Stimulated activated CD8-positive, alpha-beta memory T cell treated with anti-CD3 and anti-CD28 coated beads, Interleukin-2, amount 100 ng/mL, for 48 hours (primary cell): Measurements from ENCODE around the gene FCN1.

Experiments used
- DNase-seq, 2 donors: peaks; one replicate each; pipeline ENCODE4 v3.0.0-alpha.2; 2020; ENCODE audit warnings: low read depth in 2 of 2

FCN1 gene

DNA sequence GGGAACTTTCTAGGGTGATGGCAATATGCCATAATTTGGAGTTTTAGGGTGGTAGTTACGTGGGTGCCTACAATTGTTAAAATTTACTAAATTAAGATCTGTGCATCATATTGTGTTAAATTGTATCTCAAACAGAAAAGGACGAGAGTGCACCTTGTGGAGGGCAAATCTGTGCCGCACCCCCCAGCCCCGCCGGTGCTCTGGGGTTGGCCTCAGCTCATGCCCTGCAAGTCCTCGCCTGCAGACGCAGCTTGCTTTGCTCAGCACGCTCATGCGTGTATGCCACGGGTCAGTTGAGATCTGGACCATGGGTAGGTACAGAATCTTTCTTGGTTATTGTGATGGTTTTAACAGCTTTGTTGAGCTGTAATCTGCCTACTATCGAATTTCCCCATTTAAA, 33.7 kb upstream of the FCN1 start:
- no peak for DNase-seq

DNA sequence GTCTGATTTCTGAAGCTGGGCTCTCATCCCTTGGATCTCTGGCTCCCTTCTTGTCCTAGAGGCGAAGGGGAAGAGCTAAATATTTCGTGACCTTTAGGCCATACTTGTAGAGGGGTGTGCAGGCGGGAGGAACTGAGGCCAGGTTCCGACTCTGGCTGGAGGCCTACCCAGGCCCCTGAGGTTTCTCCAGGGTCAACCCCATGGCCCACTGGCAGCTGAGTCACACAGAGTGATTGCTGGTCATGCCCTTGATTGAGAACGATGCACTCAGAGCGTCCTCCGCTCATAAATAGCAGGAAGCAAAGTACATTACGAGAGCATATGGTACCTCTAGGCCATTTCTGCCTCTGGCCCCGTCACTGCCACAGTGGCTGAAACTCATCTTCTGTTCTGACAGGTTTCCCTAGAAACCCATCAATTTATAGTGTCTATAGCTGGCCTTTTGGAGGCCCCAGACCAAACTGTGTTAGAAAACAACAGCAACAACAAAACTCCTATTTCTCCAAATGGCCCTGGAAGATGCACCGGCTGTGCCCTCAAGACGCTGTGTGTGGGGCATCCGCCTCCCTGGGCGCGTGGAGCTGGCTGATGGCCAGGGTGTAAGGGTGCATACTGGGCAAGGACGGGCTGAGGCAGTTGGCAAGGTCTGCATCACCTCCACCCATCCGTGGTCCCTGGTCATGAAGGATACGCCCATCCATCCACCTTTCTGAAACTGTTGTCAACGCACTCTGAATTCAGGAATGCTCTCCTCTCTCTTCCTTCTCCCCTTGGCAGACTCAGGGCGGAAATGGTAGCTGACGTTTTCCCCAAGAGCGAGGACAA, 32.9 kb upstream of the FCN1 start:
- DNase-seq: no peak

DNA sequence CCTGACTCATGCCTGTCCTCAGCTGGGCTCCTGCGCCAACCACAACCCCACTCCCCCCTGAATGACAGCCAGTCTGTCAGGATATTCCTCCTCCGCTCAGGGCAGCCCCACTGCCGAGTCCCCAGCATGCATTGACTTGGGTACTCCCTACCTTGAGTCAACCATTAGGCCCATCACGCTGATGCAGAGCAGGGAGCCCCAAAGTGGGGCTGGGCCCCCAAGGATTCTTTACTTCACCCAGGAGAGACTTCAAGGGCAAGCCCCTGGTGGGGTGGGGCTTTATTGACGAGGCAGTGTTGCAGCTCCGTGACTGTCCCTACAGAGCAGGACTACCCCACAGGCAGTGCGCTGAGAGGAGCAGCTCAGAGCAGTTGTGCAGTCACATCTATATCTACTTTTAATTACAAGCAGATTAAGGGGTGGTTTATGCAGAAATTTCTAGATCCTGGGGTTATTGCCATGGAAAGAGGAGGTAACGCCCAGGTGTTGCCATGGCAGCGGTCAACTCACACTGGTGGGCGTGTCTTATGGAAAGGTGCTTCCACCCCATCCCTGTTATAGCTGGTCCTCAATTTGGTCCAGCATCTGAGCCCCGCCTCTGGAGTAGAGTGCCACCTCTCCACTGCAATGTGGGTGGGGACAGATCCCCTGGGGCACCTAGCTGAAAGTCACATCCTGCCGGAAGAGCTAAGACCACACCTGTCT, 32.1 kb upstream of the FCN1 start:
- no peak for DNase-seq

DNA sequence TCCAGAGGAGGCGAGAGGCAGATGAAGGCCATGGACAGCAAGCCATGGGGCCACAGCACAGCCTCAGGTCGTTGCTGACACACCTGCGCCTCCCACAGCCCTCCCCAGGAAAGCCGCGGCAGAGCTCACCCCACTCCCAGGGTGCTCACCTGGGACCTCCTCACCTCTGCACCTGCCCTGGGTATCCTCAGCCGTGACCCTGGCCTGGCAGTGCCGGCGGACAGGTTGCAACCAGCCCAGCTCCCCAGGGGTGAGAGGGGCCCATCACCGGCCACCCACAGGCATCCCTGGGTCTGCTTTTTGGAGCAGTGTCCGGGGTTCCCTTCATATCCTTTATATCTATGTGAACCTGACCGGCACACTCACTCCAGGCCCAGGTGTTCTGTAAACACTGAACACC, 30.4 kb upstream of the FCN1 start:
- no peak for DNase-seq

DNA sequence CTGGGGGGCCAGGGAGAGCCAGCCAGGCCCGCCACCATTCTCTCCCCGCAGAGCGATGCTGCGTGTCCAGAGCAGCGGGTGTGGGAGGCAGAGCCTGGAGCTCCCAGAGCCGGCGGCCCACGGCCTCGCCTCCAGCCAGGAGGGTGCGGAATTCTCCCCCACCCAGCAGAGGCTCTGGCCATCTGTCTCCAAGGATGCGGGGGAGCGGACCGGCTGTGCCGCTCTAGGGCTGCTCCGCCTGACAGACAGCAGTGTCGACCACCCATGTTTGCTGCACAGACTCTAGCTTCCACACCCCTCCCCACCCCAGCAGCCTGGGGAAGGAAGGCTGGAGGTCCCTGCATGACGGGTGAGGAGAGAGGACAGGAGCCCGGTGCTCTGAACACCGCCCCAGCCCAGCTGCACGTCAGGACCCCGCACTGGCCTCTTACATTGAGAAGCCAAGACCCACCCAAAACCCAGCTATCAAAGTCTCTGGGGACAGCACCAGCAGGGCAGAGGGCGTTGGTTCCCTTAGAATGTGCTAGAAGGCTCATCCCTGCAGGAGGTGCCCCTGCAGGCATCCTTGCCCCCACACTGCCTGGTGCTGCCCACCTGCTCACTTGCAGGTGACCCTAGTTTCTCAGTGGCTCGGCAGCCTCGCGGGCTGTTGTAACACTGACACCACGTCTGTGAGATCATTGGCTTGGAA, 29.7 kb upstream of the FCN1 start:
- DNase-seq: no peak

DNA sequence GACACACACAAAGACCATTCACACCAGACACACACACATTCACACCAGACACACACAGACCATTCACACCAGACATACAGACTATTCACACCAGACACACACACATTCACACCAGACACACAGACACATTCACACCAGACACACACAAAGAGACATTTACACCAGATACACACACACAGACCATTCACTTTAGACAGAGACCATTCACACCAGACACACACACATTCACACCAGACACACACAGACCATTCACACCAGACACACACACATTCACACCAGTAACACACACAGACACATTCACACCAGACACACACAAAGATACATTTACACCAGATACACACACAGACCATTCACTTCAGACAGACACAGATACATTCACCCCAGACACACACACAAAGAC, 29.0 kb upstream of the FCN1 start:
- DNase-seq: no peak

DNA sequence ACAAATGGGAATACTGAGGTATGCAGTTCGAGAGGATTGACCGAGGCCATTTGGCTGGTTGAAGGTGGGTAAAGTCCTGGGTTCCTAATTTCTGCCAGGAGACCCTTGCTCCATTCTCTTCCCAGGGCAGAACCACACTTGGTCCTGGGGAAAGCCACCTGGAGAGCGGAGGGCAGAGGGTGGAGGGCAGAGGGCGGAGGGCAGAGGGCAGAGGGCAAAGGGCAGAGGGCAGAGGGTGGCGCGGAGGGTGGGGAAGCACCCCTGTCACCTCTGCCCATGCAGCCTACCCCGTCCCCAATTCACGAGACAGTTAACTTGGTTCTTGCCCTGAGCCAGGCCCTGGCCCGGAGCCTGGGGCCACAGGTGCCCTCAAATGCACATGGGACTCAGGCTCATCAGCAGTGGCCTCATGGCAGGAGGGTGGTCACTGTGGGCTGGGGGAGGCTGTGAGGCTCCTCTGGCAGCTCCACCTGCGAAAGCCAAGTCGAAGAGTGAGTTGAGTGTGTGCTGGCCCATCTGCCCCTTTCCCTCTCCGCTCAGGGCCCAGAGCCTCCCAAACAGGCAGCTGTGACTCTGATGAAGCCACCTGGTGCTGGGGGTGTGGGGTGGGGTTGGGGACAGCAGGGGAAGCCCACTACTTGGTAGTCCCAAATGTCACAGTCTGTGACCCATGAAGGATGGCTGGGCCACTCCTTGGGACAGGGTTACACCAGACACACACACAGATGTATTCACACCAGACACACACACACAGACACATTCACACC, 28.0 kb upstream of the FCN1 start:
- DNase-seq: no peak

DNA sequence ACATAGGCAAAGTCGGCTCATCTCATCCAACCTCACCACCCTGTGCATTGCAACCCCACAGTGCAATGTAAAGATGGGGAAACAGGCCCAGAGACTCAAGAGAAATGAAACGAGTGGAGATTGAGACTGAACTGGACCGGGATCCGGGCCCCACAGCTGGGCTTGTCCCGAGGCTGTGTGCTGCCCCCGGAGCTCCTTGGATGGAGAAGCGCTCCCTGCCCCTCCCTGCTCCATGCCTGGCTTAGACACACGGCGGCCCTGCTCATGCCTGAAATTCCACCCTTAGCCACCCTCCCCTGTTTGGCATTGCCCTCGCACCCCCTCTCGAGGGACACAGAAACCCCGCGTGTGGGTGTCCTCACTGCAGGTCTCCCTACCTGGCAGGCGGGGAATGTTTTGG, 27.2 kb upstream of the FCN1 start:
- no peak for DNase-seq

DNA sequence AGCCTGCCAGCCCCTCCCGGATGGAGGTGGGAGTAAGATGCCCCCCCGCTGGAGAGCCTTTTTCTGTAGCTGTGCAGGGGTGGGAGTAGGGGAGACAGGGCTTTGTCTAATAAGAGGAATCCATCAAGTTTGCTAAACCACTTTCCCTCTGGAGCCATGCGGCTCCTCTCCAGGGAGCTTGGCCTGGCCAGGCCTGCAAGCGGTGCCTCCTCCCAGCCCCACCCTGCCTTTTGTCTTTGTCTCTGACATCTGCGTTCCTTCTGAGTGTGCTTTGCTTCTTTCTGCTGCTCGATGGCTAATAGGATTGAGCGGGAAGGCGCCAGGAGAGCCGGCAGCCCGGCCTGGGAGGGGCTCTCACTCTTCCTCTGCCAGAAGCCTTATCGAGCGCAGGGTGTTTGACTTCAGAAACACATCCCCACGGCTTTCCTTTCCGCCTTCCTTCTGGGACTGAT, 26.7 kb upstream of the FCN1 start:
- no peak for DNase-seq

DNA sequence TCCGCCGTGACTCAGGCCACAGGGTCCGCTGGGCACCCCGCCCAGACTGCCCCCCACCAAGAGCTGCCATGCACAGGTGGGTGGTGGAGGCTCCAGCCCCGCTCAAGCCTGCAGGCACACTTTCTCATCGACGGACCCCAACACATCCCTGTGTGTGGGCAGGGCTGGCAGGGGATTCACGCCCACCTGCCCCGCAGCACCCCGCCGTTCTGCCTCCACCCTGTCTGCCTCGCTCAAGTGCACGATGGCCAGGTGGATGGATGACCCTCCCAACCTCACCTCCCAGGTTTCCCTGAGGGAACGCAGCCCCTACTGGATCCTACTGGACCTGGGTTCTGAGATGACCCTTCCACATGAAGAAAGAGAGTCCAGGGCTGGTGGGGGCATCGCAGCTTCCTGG, 26.1 kb upstream of the FCN1 start:
- no peak for DNase-seq

DNA sequence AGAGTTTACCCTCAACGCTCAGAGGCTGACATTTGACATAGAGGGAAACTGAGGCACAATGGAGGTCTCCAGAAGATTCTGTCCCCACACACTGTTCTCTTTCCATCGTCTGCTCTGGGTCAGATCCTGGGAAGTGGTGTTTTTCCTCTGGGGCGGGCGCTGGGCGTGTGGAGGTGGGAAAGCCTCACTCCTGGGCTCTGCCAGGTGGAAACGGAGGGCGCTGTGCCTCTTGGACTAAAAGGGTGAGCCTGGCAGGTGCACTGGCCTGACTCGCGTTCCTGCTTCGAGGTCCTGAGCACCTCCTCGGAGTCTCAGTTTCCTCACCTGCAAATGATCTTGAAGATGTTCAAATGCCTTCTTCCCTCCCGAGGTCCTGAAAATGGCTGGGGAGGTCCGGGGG, 25.7 kb upstream of the FCN1 start:
- DNase-seq: no peak

DNA sequence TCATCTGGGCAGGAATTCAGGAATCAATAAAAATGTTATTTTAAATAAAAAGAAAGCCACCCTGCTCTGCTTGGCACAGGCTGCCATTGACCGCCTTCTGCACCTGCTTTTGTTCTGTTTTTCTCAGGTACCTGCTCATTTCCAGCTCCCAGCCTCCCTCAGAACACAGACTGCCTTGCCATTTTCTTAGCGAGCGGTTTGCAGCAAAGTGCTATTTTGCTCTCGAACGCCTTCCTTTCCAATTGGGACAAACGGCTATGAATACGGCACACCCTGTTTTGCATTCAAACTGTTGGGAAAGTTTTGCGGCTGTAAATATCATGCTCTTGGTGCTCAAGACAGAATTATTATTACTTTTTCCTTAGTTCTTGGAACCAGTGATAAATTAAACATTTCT, 25.1 kb upstream of the FCN1 start:
- no peak for DNase-seq

DNA sequence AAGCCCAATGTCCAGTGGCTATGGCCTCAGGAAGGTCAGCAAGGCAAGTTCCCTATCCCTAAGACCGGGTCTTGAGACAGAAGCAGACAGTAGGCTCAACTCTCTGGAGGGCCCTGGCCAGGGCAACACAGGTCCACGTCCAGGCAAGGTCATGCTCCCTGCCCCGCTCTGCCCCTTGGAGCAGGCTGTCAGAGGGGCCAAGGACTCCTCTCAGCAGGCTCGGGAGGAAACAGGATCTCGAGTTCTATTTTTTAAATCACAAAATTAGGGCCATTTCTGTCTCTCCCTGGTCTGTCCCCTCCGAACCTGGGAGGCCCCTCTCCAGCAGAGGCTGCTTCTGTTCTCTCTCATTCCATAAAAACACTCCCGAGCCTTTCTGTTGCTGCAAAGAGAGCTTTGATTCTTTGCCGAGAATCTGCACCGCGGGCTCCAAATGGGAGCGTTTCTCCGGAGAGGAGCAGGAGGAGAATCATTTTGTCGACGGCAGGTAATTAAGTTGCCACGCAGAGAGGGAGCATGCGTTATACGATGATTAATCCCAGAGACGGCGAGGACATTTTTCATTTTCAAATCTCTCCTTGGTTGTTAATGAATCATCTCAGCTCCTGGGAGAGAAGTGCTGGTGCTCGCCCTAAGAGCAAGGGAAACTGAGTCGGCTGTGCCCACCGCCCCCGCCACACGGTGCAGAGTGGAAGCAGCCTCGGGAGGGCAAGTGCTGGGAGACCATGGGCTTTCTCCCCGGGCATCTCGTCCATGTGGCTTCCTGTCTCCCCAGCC, 24.5 kb upstream of the FCN1 start:
- DNase-seq: no peak

DNA sequence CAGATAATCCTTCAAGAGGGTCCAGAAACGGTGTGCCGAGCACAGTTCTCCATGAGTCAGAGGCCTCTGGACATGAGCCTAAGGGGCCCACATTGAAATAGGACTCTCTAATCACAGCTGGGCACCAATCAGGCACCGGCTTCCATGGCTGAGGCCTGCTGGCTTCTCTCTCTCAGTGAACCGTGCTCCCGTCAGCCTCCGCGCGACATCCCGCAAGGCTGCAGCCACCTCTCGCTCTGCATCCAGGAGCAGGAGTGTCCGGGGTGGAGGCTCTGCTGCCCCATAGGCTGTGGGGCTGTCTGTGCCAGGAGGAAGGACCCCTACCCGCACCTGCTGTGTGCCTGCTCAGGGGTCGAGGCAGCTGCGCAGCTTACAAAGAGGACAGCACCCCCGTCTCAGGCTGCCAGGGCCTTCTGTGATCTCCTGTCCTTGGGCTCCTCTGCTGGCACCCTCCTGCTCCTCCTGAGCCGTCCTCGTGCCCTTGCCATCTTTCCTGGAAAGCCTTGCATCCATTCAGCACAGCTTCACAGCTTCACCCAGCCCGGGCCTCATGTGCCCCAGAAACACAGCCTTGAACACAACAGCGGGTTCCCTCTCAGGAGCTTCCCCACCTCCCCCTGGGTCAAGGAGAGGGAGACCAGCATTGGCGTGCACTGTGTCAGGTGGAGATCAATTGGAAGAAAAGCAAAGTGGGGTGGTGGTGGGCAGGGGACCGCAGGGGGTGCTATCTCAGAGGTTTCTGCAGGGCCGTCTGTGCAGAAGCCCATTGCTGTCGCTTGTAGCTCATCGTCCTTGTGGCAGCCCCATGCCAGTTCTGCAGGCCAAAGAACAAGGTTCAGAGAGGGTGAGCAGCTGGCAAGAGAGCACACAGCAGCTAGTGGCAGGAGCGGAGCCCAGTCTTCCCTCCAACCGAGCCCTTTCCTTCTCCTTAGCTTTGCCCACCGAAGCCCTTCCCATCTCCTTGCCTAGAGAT, 22.8 kb upstream of the FCN1 start:
- no peak for DNase-seq

DNA sequence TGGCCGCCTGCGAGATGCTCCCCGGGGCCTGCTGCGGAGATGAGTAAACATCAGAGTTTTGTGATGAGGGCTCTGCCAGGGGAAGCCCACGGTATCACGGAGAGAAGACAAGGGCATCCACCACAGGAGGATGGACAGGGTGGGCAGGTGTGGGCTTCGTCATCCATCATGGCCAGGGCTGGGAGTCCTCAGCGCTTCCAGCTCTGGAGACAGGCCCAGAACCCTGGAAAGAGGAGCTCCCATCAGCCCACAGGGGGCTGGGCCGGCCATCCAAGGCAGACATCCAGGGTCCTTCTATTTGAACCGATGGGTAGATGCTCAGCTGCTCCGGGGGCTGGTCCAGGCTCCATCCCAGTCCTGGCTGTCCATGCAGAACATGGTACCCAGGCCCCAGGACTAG, 22.1 kb upstream of the FCN1 start:
- no peak for DNase-seq

DNA sequence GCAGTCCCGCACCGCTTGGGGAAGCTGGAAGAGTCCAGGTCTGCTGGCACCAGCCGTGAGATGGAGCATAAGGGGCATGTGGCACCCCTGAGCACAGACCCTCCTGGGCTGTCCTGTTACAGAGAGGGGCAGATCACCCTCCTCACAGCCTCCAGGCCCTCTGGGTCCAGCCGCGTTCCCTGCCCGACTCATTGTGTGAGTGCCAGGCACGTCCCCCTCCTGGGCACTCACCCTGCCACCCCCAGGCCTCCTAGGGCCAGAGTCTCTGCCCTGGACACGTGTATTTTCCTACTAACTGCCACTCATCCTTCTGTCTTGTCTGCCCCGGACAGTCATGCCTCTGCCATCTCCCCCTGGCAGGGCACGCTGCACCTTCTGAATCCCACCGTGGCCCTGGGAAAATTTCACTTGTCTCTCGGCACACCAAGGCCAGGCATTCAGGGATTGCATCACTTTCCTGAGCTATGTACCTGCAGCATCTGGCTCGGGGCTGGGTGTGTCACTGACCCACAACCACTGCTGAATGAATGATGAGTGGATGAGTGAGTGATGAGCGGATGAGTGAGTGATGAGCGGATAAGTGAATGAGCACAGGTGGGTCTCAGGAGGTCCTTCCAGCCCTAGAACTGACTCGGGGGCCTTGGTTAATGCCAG, 21.5 kb upstream of the FCN1 start:
- no peak for DNase-seq

DNA sequence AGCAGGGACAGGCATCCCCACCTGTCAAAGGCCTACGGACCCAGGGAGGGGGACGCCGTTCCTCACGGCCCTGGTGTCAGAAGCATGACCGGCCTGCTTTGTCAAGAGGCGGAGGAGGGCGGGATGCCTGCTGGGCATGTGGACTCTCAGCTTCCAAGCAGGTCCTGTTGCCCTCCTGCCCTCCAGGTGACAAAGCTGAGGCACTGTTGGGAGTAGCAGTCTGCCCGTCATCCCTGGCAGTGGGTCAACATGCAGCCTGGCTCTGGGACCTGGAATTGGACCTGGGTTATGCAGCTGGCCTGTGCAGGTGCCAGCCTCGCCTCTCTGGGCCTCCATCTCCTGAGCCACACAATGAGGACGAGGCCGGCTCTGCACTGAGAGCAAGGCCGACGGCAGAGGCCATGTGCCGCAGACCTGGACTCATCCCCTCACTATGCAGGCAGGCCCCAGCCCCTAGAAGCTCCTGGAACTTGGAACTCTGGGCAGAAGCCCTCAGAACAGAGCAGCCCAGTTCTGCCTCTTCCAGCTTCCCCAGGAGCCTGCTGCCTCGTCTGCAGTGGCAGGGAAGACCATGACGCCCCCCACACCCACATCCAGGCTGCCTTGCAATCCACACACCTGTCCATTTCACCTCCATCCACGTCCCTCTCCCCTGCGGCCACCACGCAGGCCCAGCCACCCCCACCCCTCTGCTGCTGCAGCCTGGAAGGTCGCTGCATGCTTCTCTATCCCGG, 20.8 kb upstream of the FCN1 start:
- no peak for DNase-seq

DNA sequence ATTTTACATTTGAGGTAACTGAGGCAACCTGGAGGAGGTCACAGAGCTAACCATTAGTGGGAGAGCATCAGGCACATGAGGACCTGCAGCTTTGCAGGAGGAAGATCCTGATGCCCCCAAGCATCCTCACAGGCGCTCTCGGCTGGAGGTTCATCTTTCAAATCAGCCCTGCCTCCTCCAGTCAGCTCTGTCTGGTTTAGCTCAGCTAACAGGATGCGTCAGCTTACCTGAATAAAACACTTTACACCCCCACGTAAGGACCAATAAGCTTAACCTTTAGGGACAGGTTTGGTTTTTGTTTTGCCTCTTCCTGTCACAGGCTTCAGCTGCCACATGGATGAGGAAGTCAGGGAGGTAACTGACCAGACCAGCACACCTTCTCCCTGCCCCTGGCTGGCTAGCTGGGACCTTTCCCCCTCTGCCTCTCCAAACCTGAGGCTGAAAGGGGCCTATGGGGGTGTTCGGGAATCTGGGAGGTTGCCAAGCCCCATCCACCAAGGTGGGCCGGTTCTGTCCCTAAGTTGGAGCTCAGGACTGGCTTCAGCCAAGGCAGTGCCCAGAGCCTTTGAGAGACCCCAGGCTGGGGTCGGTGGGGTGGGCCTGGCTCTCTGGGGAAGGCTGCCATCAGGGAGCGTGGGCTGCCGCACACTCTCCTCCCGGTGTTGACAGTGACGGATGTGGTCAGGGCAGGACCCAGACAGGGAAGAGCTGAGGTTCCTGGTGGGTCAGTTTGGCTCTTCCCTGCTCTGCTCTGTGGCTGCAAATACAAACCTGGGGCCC, 20.0 kb upstream of the FCN1 start:
- no peak for DNase-seq
